Testis (tissue), 3 donors: ENCODE data around the gene ADAM33. TPM values are rescaled to one million over a fixed set of nuclear protein-coding genes. Genes with fewer than 3 reads are reported as not detected.

Experiments used
- DNase-seq: peaks from one replicate; pipeline ENCODE4 v3.0.0-alpha.2; 2019
- H3K27ac ChIP-seq, 2 donors: fragments of 200-600 bp; sonication (generic); one replicate each; pipeline ENCODE4 v1.5.1; 2019
- H3K27me3 ChIP-seq: fragments of 200-600 bp; sonication (generic); one replicate; pipeline ENCODE4 v1.5.1; 2019
- H3K36me3 ChIP-seq: fragments of 200-600 bp; sonication (generic); one replicate; pipeline ENCODE4 v1.5.1; 2017; ENCODE audit warnings: low read depth; ENCODE audit errors: missing control alignments
- H3K4me1 ChIP-seq: fragments of 200-600 bp; sonication (generic); one replicate; pipeline ENCODE4 v1.5.1; 2019
- H3K4me3 ChIP-seq, 2 donors: fragments of 200-600 bp; sonication (generic); one replicate each; pipeline ENCODE4 v1.5.1; 2017 to 2019
- H3K9me3 ChIP-seq: fragments of 200-600 bp; sonication (generic); one replicate; pipeline ENCODE4 v1.5.1; 2017
- CTCF ChIP-seq, 3 experiments: fragments of 450-650 bp in 2 of 3; fragments of 200-600 bp in 1 of 3; sonication (generic) in 1 of 3; IDR thresholded peaks; one replicate each; pipeline ENCODE4 v1.5.1; 2016 to 2019; ENCODE audit warnings: antibody characterized with exemption in 3 of 3, mild to moderate bottlenecking in 2 of 3, moderate library complexity in 1 of 3
- POLR2A ChIP-seq: fragments of 450-650 bp; IDR thresholded peaks from one replicate; pipeline ENCODE4 v1.6.1; 2017; ENCODE audit warnings: antibody characterized with exemption, mild to moderate bottlenecking, moderate library complexity
- WGBS, 2 donors: methylation state at CpG; one replicate each; pipeline ENCODE4 v1.1.5; 2018; 5-methylcytosine and 5-hydroxymethylcytosine counted together
- intact Hi-C: fragments of 100-400 bp; cut with DNase I; formaldehyde crosslinking; loops from one replicate; pipeline ENCODE4 v1.15.1; 2023; ENCODE audit warnings: low total_unique reads
- polyA plus RNA-seq: library from polyadenylated mRNA; stranded (reverse); fragments of 350-450 nt; fragmentation: Illumina TruSeq; extraction: RNeasy Lipid Tissue Mini Kit (QIAGEN cat#74804); gene quantifications from one replicate; pipeline ENCODE4 v1.2.3, GENCODE V29; 2014; ENCODE audit warnings: low read depth, low replicate concordance; ENCODE audit not compliant: insufficient read depth
- total RNA-seq, 2 donors: library from RNA; depleted of rRNA; stranded (reverse); fragments of >200 nt; gene quantifications; one replicate each; pipeline ENCODE4 v1.2.3, GENCODE V29; 2016

The ADAM33 gene
- total and polyA plus RNA-seq, 3 donors from 2014 or later = 25.5 to 61.1 (median 35.4) TPM

GRCh38 chr20:3714092-3714491, 32.3 kb upstream of the ADAM33 start:
- no peak for DNase-seq
- TF ChIP-seq POLR2A (no peak), CTCF (IDR thresholded peaks at IDR 0.05) (no peak)
- H3K36me3 ChIP-seq = no peaks in the 10 kb centered on the region
- no peaks in the 10 kb centered on the region for H3K9me3 ChIP-seq
- no peak overlapping the region for H3K27ac ChIP-seq
- no peaks in the 10 kb centered on the region for H3K4me1 ChIP-seq
- no peaks in the 10 kb centered on the region for H3K27me3 ChIP-seq
- intact Hi-C loops = loop anchor here (5.0 kb wide), 1 partner anchor 37 kb away; no protein-coding TSS in a partner anchor
- 88 to 90% methylated on average over 4 of the region's 4 CpGs for WGBS, 2 donors
- H3K4me3 ChIP-seq = no peak overlapping the region

- H3K27ac ChIP-seq = no peak within 1 kb of the TSS
- no peaks in the 10 kb centered on the region for H3K36me3 ChIP-seq
- no peak within 1 kb of the TSS for H3K4me3 ChIP-seq
- H3K9me3 ChIP-seq = no peaks in the 10 kb centered on the region
- no peaks in the 10 kb centered on the region for H3K4me1 ChIP-seq
- DNase-seq = peak; percentile 35
- no peaks in the 10 kb centered on the region for H3K27me3 ChIP-seq
- intact Hi-C loops = loop anchor here (5.0 kb wide), 1 partner anchor 35 kb away; no protein-coding TSS in a partner anchor
- TF ChIP-seq CTCF (IDR thresholded peaks at IDR 0.05) = no peak
- TF ChIP-seq POLR2A = no peak
- WGBS, 2 donors = 85 to 88% methylated on average over 12 to 15 of the region's 15 CpGs
Measured at GRCh38 chr20:3712279-3712873, 30.6 kb upstream of the ADAM33 start, which contains the start of gene SIGLEC1. Gene SIGLEC1, minus strand, starts transcription at chr20:3712600. Its CDS starts 5,472 bp downstream, at chr20:3707128.

- WGBS, 2 donors = 71 to 76% methylated on average over 4 of the region's 4 CpGs
- DNase-seq = no peak
- intact Hi-C loops = loop anchor here (5.0 kb wide), 1 partner anchor 34 kb away; no protein-coding TSS in a partner anchor
- Histone ChIP-seq H3K27ac (no peak overlapping the region), H3K27me3 (no peaks in the 10 kb centered on the region), H3K4me3 (no peak overlapping the region), H3K9me3 (no peaks in the 10 kb centered on the region), H3K4me1 (no peaks in the 10 kb centered on the region), H3K36me3 (no peaks in the 10 kb centered on the region)
- TF ChIP-seq CTCF (IDR thresholded peaks at IDR 0.05) = no peak
- no peak for TF ChIP-seq POLR2A
Measured at GRCh38 chr20:3711484-3711941, 29.7 kb upstream of the ADAM33 start.

GRCh38 chr20:3710703-3711483, 29.1 kb upstream of the ADAM33 start:
- H3K4me1 ChIP-seq = no peaks in the 10 kb centered on the region
- peak; percentile 81 for DNase-seq
- H3K9me3 ChIP-seq = no peaks in the 10 kb centered on the region
- no peak overlapping the region for H3K4me3 ChIP-seq
- peak; percentile 96 to 99 (median 96) for TF ChIP-seq CTCF (IDR thresholded peaks at IDR 0.05)
- TF ChIP-seq POLR2A = no peak
- H3K27ac ChIP-seq = no peak overlapping the region
- H3K27me3 ChIP-seq = no peaks in the 10 kb centered on the region
- H3K36me3 ChIP-seq = no peaks in the 10 kb centered on the region
- intact Hi-C loops = loop anchor here (5.0 kb wide), 1 partner anchor 34 kb away; no protein-coding TSS in a partner anchor
- 31 to 60% methylated on average over 2 to 18 of the region's 18 CpGs for WGBS, 2 donors
